Fibroblast of upper back skin (primary cell): ENCODE measurements around the gene CREB3L1.

ENCODE experiments used
- DNase-seq: peaks from one replicate; pipeline ENCODE4 v3.0.0-alpha.2; 2013

Gene CREB3L1

DNA sequence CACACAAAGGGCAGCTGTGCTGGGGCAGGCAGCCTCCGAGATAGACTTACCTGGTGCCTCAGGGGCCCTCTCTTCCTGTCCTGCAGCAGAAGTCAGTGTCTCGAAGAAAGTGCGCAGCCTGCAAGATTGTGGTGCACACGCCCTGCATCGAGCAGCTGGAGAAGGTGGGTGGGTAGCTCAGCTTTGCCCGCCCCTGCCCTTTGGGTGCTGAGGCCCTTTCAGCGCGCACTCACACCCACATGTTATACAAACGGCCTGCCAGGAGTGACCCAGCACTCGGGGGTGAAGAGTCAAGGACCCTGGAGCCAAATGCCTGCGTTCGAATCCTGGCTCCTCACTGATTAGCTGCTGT, 90.4 kb downstream of the CREB3L1 start:
- no peak for DNase-seq

GRCh38 chr11:46369458-46370152, 92.1 kb downstream of the CREB3L1 start:
- DNase-seq, result peak; percentile 69

DNA sequence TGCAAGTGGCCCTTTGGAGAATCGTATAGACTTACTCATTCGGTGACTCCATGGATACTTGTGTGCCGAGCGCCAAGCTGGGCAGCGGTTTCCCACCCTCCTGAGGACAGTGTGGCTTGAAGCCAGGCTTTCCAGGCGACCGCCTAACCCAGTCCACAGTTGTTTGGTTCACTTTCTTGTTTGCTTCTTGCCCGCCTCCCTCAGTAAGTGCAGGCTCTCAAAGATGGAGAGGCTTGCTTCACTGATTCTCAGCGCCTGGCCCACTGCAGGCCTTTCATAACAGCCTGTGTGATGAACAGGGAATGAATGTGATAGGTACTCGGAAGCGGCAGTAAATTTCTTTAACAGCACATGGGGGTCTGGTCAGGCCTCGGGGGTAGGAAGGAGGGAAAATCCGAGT, 92.8 kb downstream of the CREB3L1 start:
- no peak for DNase-seq
